GM12865 (cell line): Measurements from ENCODE around the gene IQSEC2.

Experiments
- DNase-seq: peaks from one replicate; pipeline ENCODE4 v3.0.0; 2010; ENCODE audit warnings: low read depth
- H3K4me3 ChIP-seq: 2 replicates; pipeline ENCODE4 v1.5.1; 2011; ENCODE audit warnings: mild to moderate bottlenecking, low read depth, low read length, control low read depth
- CTCF ChIP-seq: IDR thresholded peaks from 2 replicates; pipeline ENCODE4 v1.5.1; 2011; ENCODE audit warnings: low read length, control low read depth, low read depth, inconsistent platforms; ENCODE audit not compliant: insufficient read depth; ENCODE audit errors: missing control alignments

IQSEC2 gene

DNA sequence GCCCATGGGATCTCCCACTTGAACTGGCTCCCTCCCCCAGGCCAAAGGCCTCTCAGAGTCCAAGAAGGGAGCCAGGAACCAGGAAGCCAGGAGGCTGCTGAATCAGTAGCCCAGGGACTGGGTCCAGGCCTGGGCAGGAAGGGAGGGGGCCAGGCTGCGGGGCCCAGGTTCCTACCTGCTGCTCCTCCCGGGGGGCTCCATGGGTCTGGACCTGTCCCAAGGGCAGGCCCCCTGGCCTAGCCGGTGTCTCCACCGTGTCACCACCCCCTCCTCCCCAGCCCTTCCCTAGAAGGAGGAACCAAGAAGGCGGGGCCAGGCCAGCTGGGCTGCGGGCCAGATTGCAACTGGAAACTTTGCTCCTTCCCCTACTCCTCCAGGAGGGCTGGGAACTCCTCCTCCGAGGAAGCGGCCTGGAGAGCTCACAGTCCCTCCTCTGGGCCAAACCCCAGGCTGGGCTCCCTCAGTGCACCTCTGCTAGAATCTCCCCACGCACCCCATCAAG is at the start of gene IQSEC2:
Gene IQSEC2 (minus strand): TSS at position 264 of the 502 bp plus-strand sequence.
- no peak for DNase-seq
- TF ChIP-seq CTCF, result no peak
- no peak within 1 kb of the TSS for H3K4me3 ChIP-seq

GRCh38 chrX:53330331-53330730 is 48.9 kb upstream of the IQSEC2 start:
- no peak overlapping the region for H3K4me3 ChIP-seq
- TF ChIP-seq CTCF, result no peak
- no peak for DNase-seq

- TF ChIP-seq CTCF, result no peak
- no peak overlapping the region for H3K4me3 ChIP-seq
- DNase-seq, result peak; percentile 1
These were observed 43.4 kb upstream of the IQSEC2 start for GRCh38 chrX:53324803-53325202.

GRCh38 chrX:53324085-53324484 is 42.7 kb upstream of the IQSEC2 start:
- no peak for TF ChIP-seq CTCF
- DNase-seq, result no peak
- no peak overlapping the region for H3K4me3 ChIP-seq

- no peak for DNase-seq
- H3K4me3 ChIP-seq, result no peak overlapping the region
- no peak for TF ChIP-seq CTCF
These were observed 41.8 kb upstream of the IQSEC2 start for GRCh38 chrX:53323196-53323595.

GRCh38 chrX:53321943-53322497 is 40.6 kb upstream of the IQSEC2 start:
- no peak for DNase-seq
- no peak for TF ChIP-seq CTCF
- no peak overlapping the region for H3K4me3 ChIP-seq
